Fibroblast of the aortic adventitia (primary cell): ENCODE results near the gene VPS8. TPM values are rescaled to one million over a fixed set of nuclear protein-coding genes. Genes with fewer than 3 reads are reported as not detected.
"Not testable (repeated sequence)": the region's sequence is repeated elsewhere in the genome, so short reads cannot be mapped to it uniquely, and the experiment has no call there.

Experiments used
- DNase-seq: peaks from one replicate; pipeline ENCODE4 v3.0.0-alpha.2; 2010; ENCODE audit warnings: low read depth
- H3K4me3 ChIP-seq: 2 replicates; pipeline ENCODE4 v1.5.1; 2011; ENCODE audit warnings: low read depth, mild to moderate bottlenecking, control low read depth, low read length, moderate library complexity
- total RNA-seq: library from RNA; depleted of rRNA; stranded (reverse); fragments of >200 nt; gene quantifications from 2 replicates; pipeline ENCODE4 v1.2.3, GENCODE V29; 2012; ENCODE audit warnings: low replicate concordance
- TF ChIP-seq, protein P1 (sequence below): IDR thresholded peaks from 2 replicates; pipeline ENCODE4 v1.5.1; 2011; ENCODE audit warnings: mild to moderate bottlenecking, low read length, control low read depth, inconsistent platforms; ENCODE audit not compliant: insufficient read depth

The VPS8 gene
- total RNA-seq, 1 donor = 56.6 TPM

DNA sequence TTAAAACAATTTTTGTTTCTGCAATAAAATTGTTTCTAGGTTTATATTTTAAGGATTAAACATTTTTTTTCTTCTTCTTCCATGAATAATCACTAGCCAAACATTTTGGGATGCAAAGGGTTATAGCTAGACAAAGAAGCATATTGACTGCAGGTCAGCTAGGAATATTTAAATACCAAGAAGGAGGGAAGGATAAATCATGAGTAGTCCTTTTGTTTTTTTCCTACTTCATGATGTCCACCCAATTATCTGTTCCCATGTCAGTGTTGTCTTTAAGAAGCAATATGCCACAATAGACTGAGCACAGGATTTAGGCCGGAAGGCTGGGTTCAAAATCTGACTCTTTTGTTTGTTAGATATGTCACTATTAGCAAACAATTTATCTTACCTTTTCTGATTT, 82.1 kb downstream of the VPS8 start:
- no peak overlapping the region for H3K4me3 ChIP-seq
- TF ChIP-seq, protein P1, sequence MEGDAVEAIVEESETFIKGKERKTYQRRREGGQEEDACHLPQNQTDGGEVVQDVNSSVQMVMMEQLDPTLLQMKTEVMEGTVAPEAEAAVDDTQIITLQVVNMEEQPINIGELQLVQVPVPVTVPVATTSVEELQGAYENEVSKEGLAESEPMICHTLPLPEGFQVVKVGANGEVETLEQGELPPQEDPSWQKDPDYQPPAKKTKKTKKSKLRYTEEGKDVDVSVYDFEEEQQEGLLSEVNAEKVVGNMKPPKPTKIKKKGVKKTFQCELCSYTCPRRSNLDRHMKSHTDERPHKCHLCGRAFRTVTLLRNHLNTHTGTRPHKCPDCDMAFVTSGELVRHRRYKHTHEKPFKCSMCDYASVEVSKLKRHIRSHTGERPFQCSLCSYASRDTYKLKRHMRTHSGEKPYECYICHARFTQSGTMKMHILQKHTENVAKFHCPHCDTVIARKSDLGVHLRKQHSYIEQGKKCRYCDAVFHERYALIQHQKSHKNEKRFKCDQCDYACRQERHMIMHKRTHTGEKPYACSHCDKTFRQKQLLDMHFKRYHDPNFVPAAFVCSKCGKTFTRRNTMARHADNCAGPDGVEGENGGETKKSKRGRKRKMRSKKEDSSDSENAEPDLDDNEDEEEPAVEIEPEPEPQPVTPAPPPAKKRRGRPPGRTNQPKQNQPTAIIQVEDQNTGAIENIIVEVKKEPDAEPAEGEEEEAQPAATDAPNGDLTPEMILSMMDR = no peak
- DNase-seq = no peak

DNA sequence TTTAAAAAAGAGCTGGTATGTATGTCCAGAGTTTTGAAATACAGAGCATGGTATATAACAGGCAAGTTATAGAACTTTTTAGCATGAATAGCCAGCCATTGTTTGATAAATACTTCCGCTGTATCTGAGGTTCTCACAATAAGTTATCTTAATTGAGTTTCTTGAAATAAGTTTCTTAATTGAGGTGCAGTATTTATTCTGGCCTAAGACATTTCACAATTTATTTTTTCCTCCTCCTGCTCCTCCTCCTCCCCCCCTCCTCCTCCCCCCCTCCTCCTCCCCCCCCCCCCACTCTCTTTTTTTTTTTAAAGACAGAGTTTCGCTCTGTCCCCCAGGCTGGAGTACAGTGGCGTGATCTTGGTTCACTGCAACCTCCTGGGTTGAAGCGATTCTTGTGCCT, 83.4 kb downstream of the VPS8 start:
- no peak for DNase-seq
- H3K4me3 ChIP-seq = no peak overlapping the region
- TF ChIP-seq, protein P1 = no peak

DNA sequence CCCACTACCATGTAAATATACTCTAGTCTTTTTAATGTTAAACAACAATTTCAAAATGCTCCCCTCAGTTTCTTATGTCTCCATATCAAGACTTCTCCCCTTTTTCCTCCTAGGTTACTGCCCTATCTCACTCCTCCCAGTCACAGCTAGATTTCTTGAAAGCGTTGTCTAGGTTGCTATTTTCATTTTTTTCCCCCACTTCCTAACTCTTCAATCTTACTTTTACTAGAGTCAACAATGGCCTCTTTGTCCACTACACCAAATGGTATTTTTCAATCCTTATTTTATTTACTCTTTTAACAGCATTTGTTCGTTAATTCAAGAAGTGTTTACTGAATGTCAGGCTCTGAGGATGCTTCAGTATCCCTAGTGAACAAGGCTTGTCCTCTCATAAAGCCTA, 84.4 kb downstream of the VPS8 start:
- H3K4me3 ChIP-seq = no peak overlapping the region
- no peak for DNase-seq
- TF ChIP-seq, protein P1 = no peak

DNA sequence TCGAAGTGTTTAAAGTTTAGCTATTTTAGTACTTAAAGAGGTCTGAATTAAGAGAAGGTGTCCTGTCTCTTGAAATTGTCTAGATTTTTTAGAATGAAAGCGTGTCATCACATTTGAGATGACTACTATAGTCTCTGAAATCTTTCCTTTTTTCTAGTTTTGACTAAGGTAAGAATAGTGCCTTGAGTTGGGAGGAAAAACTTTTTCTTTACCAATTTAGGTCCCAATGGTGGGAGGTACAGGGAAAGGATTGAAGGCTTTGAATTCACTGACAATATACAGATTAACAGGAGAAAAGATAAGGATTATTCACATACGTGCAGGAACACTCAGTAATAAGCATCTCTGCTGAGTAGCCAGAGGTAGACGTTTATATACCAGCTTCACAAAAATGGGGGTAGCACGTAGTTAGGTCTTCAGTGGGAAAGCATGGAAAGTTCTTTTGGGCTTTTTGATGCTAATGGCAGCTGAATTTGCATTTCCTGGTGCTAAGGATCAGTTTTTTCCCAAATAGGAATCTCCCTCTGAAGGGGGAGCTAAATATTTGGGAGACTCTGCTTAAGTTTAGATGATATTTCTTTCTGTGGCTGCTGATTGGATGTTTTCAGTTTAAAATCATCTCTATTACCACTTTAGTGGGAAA, 88.1 kb downstream of the VPS8 start:
- TF ChIP-seq, protein P1 = no peak
- DNase-seq = no peak

DNA sequence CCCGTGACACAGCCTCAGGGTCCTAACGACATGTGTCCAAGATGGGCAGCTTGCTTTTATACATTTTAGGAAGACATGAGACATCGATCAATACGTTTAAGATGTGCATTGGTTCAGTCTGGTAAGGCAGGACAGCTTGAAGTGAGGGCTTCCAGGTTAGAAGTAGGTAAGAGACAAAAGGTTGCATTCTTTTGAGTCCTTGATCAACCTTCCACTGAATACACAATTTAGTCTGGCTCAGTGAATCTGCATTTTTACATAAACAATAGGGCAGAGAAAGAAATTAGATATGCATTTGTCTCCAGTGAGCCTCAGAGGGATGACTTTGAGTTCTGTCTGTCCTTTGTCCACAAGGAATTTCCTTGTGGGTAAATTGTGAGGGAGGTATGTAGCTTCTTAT, 95.1 kb downstream of the VPS8 start:
- DNase-seq, H3K4me3 ChIP-seq: not testable (repeated sequence)

More for the DNA sequence above, 88.1 kb downstream of the VPS8 start:
- no peak overlapping the region for H3K4me3 ChIP-seq

DNA sequence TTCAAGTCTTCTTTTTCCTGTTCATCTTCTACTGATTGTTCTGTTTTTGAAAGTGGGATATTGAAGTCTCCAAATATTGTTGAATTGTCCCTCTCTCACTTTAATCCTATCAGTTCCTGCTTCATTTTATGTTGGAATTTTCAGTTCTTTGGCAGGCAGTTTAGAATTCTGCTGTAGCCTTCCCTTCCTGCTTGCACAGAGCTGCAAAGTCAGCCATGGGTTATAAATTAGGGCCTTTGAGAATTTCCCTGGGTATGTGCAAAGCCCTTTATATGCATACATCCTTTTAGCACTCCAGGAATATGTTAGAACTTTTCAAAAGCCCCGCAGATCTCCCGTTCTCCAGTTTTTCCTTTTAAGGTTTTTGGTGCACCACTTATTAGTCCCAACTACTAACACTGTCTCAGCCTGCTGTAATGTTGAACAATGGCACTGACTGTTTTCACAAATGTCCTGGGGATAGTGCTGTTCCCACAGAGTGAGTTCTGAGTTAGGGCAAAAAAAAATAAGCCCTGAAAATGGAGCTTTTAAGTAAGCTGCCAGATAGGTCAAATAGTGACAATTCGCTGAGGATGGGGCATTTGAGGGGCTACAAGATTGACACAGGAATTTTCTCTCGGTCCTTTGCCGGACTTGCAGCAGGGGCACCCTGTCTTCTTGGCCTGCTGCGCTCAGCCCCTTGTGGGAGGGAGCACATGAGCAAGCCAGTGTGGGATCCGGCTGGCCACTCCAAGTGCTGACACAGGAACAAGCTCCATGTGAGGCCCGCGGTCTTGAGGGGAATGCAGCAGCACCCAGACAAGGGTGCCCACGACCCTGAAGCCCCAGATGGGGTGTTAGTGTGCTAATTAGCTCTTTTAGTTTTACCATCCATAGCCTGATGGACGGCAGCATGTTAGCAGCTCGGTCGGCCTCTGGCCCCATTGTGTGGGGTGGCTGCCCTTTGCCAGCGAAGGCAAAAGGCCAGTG, 96.0 kb downstream of the VPS8 start:
- H3K4me3 ChIP-seq = no peak overlapping the region
- TF ChIP-seq, protein P1 = no peak
- no peak for DNase-seq

DNA sequence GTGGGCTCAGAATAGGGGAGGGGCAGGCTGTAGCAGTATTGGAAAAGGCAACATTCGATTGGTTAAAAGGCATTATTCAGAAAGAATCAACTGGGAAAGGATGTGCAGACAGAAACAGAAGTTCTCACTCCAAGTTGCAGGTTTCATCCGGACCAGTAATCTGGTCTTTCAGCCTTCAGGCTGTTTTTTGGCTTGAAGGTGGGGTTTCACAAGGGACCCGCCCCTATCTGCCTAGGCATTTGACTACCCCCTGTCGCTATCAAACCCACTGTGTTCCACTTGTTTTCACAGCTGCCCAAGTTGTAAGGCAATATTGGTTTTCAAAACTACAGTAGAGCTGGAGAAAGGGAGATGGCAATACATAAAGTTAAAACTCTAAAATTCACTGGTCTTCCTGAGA, 96.9 kb downstream of the VPS8 start:
- TF ChIP-seq, protein P1 = no peak
- H3K4me3 ChIP-seq = no peak overlapping the region
- DNase-seq = no peak
